Measurements from ENCODE around the gene ZIC4.

Gene ZIC4

GRCh38 chr3:147336543-147337278, 69.6 kb downstream of the ZIC4 start:
- Histone ChIP-seq H3K27ac (no peak overlapping the region), H3K4me3 (no peak overlapping the region), H3K9ac (ENCODE audit: insufficient read length) (no peak overlapping the region), H3K9me3 (ENCODE audit: low read depth, low read length) (no peaks in the 10 kb centered on the region), H3K36me3 (ENCODE audit: insufficient read depth, low read length) (no peaks in the 10 kb centered on the region)
- no peak for TF ChIP-seq FOXP2 (optimal IDR thresholded peaks at IDR 0.05; ENCODE audit: control extremely low read depth, extremely low read length, insufficient read depth)
- no peak for TF ChIP-seq POLR2AphosphoS5 (IDR thresholded peaks at IDR 0.05; ENCODE audit: borderline replicate concordance, low read depth, low read length)
- no peak for TF ChIP-seq EZH2 (IDR thresholded peaks at IDR 0.05)
- no peak for DNase-seq (ENCODE audit: low read depth, low spot score)

Measured in SK-N-MC (cell line).